Measurements from ENCODE around the gene RAPGEF2. TPM values are rescaled to one million over a fixed set of nuclear protein-coding genes. Genes with fewer than 3 reads are reported as not detected.

The RAPGEF2 gene
- total RNA-seq, 1 experiment from 2014 or later, result 37.1 TPM

DNA sequence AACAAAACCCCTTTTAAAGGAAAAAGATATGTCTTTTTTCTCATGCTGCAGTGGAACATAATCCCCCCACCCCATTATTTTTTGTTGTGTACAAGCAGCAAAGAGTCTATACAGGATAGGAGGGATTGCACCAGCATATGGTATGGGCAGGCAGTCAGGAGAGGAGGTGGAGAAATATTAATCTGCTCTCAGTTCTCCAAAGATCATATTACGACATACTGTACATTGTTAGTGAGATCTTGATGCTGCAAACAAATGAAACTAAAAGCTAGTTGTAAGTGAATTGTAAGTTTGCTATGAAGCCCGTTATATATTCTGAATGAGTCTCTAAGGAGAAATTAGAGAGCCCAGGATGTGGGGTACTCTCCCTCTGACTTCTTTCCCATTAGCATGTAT, 75.3 kb downstream of the RAPGEF2 start:
- Mint-ChIP-seq H3K36me3 (ENCODE audit: insufficient read depth in 1 of 3, low read depth in 3 of 3) (no peaks in the 10 kb centered on the region; a peak in 1 of 7 replicates), H3K27ac (no peak overlapping the region), H3K4me3 (no peak overlapping the region), H3K9me3 (no peaks in the 10 kb centered on the region), H3K4me1 (peaks cover 42 to 51% of the 10 kb centered on the region in 2 experiments), H3K27me3 (ENCODE audit: low read depth) (no peaks in the 10 kb centered on the region)
- H3K4me1 ChIP-seq (ENCODE audit: insufficient read depth, low read length), result peaks cover 14% of the 10 kb centered on the region
- no peak overlapping the region for H3K27ac ChIP-seq (ENCODE audit: insufficient read length, low read depth, low read length)
- TF ChIP-seq, protein P1, sequence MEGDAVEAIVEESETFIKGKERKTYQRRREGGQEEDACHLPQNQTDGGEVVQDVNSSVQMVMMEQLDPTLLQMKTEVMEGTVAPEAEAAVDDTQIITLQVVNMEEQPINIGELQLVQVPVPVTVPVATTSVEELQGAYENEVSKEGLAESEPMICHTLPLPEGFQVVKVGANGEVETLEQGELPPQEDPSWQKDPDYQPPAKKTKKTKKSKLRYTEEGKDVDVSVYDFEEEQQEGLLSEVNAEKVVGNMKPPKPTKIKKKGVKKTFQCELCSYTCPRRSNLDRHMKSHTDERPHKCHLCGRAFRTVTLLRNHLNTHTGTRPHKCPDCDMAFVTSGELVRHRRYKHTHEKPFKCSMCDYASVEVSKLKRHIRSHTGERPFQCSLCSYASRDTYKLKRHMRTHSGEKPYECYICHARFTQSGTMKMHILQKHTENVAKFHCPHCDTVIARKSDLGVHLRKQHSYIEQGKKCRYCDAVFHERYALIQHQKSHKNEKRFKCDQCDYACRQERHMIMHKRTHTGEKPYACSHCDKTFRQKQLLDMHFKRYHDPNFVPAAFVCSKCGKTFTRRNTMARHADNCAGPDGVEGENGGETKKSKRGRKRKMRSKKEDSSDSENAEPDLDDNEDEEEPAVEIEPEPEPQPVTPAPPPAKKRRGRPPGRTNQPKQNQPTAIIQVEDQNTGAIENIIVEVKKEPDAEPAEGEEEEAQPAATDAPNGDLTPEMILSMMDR (conservative IDR thresholded peaks at IDR 0.05), result no peak
- H3K9ac ChIP-seq (ENCODE audit: extremely low read depth, insufficient read length, low read length), result no peak overlapping the region
- H3K79me2 ChIP-seq (ENCODE audit: insufficient read depth, low read length), result peaks cover 10% of the 10 kb centered on the region; the same call in 1 of the 2 replicates
- no peak overlapping the region for H2BK120ac ChIP-seq (ENCODE audit: low read depth, low read length, poor library complexity, severe bottlenecking)
- no peak overlapping the region for H3T11ph ChIP-seq (ENCODE audit: low read length)
- no peak overlapping the region for H2AFZ ChIP-seq (ENCODE audit: low read length)
- no peak overlapping the region for H4K8ac ChIP-seq (replicated peaks; ENCODE audit: insufficient read length, low read depth, low read length)
- no peak overlapping the region for H4K5ac ChIP-seq (ENCODE audit: insufficient read length, low read depth, low read length)
- H2BK15ac ChIP-seq (ENCODE audit: low read depth, low read length), result no peak overlapping the region
- H3K9me3 ChIP-seq (ENCODE audit: control insufficient read depth, low read depth, low read length), result no peaks in the 10 kb centered on the region
- no peak overlapping the region for H4K91ac ChIP-seq (ENCODE audit: insufficient read length, low read depth, low read length)
- H2BK5ac ChIP-seq (ENCODE audit: insufficient read length, low read length), result no peak overlapping the region
- H2AK5ac ChIP-seq (ENCODE audit: insufficient read length, low read length), result no peak overlapping the region
- no peak for DNase-seq
- H2BK20ac ChIP-seq (ENCODE audit: low read depth, low read length, poor library complexity, severe bottlenecking), result no peak overlapping the region
- no peaks in the 10 kb centered on the region for H3K27me3 ChIP-seq (ENCODE audit: insufficient read depth, low read length)
- no peak overlapping the region for H3K4me2 ChIP-seq (ENCODE audit: insufficient read depth, insufficient read length, low read length)
- H3K4ac ChIP-seq (ENCODE audit: low read depth, low read length), result no peak overlapping the region
- no peaks in the 10 kb centered on the region for H3K23me2 ChIP-seq (ENCODE audit: insufficient read length, low read depth, low read length, poor library complexity, severe bottlenecking)
- H3K23ac ChIP-seq (ENCODE audit: insufficient read length, low read depth, low read length), result no peak overlapping the region
- H3K79me1 ChIP-seq (ENCODE audit: insufficient read depth, low read depth, low read length, poor library complexity, severe bottlenecking), result peaks cover 3% of the 10 kb centered on the region
- no peak overlapping the region for H2BK12ac ChIP-seq (ENCODE audit: insufficient read length, low read depth, low read length)
- no peak overlapping the region for H3K18ac ChIP-seq (ENCODE audit: insufficient read length, low read depth, low read length)
- WGBS (ENCODE audit: extremely low coverage, insufficient read length, low lambda C conversion rate), result no CpG with 5 or more reads among the region's 2 CpGs
- H3K14ac ChIP-seq (ENCODE audit: insufficient read depth, low read length), result no peak overlapping the region
- no peaks in the 10 kb centered on the region for H4K20me1 ChIP-seq (ENCODE audit: control insufficient read depth, insufficient read depth, insufficient read length)
- no peak overlapping the region for H3K56ac ChIP-seq (ENCODE audit: insufficient read length, low read depth, low read length)
